GM15510 (cell line): ENCODE results near the gene PTPRN2.

Source experiments
- POLR2A ChIP-seq: IDR thresholded peaks from 3 replicates; pipeline ENCODE4 v1.6.1; 2011; ENCODE audit warnings: borderline replicate concordance; ENCODE audit not compliant: insufficient read length; ENCODE audit errors: extremely low read depth

Gene PTPRN2

DNA sequence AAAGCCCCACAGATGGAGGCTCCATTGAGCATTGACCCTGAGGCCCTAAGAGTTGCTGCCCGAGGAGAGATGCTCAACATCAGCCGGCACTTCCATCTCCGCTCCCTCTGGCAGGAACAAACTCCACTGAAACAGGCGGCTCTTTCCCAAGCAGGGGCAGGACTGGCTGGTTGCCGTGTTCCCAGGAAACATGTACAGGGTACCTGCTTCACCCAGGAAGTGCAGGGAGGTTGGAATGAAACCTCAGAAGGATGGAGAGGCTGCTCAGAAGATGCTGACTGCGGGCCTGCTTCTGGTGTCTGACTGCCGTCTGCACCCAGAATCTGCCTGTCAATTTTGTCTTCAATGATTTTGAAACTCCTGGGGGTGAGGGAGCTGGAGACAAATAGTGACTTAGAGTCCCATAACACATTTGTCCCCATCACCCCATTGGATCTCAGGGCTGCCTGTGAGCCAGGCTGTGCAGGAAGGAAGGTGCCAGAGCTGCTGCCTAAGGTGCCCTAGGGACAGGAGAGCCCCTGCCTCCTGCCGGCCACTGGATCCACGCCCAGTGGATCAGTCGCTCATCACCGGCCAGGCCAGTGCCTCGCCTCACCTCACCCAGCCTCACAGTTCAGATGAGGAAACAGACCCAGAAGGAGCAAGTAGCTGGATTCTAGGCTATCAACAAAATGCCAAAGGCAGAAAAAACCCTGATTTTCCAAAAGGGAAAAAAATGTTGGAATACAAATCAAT is 237.3 kb downstream of the PTPRN2 start:
- TF ChIP-seq POLR2A, result no peak

DNA sequence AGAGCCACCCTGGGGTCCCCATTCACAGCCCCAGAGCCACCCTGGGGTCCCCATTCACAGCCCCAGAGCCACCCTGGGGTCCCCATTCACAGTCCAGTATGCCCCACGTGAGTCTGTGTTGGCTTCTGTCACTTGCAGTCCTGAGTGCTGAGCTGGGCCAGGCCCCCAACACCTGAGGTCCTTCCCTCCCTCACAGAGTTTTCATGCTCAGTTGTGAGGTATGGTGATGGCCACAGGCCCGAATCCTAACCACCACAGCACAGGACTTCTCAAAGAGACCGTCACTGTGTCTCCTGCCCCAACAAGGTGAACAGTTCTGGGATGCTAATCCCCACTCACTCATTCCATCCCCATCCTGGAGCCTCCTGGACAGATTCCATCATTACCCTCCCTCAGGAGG is 239.2 kb downstream of the PTPRN2 start:
- no peak for TF ChIP-seq POLR2A

DNA sequence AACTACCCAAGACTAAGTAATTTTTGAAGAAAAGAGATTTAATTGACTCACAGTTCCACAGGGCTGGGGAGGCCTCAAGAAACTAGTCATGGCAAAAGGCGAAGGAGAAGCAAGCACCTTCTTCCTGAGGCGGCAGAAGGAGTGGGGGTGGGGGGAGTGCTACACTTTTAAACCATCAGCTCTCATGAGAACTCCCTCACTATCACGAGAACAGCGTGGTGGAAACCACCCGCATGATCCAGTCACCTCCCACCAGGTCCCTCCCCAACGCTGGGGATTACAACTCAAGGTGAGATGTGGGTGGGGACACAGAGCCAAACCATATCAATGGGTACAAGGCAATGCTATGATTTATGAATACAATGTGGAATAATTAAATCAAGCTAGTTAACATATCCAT is 241.9 kb downstream of the PTPRN2 start:
- TF ChIP-seq POLR2A, result no peak

DNA sequence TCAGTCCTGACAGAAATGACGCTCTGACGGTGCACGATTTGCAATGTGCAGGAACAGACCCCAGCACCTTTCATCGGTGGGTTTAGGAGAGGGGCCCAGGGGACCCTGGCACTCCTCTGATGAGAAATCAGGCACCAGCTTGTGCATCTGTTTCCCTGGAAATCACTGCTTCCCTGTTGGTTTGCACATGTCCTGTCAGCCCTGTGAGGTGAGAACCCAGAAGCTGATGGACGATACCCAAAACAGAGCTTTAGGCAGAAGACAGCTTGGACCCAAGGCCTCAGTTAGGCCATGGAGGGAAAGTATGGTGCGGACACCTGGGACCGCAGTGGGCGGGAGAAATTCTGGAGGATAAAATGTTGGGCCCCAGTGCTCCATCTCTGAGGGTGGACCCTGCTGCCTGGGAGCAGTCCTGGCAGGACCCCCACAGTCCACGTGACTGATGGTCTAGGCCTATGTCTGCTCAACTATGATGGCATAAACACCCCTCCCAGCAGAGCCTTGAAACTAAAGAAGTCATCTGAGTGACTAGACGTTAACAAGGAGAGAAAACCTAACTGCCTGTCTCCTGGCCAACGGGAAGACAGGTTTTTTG is 242.8 kb downstream of the PTPRN2 start:
- no peak for TF ChIP-seq POLR2A

DNA sequence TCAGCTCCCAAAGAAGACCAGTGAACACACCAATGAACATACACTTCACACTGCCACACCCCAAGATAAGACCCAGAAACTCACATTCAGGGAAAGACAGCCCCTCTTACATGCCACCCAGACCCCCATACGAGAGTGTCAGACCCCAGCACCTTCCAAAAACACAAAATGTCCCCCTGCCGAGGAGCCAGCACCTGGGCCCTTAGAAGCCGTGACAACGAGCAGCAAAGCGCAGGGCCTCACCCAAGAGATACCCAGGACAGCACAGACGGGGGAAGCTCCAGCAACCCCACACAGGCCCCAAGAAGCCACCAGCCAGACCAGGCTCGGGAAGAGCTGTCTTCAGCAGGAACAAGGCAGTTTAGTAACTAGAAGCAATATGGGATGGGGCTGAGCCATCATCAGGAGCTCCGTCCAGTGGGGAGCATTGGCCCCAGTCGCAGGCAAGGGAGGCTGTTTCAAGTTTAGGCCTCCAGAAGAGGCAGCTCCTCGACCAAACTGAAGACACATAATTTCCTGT is 243.6 kb downstream of the PTPRN2 start:
- TF ChIP-seq POLR2A, result no peak

DNA sequence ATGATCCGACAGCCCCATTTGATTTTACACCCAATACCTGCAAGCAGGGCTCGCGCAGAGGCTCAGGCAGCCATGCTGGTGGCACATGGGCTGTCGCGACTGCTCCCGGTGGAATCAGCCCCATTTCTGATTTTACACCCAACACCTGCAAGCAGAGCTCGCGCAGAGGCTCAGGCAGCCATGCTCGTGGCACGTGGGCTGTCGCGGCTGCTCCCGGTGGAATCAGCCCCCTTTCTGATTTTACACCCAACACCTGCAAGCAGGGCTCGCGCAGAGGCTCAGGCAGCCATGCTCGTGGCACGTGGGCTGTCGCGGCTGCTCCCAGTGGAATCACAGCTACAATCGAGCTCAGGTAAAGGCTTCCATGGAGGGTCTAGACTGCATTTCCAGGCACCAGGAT is 244.1 kb downstream of the PTPRN2 start:
- TF ChIP-seq POLR2A, result no peak

DNA sequence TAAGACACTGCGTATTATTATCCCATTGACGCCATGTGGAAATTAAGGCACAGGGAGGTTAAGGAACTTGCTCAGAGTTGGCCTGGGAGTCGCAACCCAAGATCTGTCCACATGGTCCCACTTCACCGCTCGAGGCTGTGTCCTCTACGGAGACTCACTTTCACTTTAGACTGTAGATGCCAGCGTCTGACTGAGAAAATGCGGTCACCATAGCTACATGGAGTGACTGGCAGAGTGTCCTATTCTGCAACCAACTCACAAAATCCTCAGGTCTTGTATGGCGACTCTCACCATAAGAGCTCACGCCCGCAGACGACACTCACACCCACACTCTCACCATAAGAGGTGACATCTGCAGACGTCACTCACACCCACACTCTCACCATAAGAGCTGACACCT is 257.9 kb downstream of the PTPRN2 start:
- TF ChIP-seq POLR2A, result no peak

DNA sequence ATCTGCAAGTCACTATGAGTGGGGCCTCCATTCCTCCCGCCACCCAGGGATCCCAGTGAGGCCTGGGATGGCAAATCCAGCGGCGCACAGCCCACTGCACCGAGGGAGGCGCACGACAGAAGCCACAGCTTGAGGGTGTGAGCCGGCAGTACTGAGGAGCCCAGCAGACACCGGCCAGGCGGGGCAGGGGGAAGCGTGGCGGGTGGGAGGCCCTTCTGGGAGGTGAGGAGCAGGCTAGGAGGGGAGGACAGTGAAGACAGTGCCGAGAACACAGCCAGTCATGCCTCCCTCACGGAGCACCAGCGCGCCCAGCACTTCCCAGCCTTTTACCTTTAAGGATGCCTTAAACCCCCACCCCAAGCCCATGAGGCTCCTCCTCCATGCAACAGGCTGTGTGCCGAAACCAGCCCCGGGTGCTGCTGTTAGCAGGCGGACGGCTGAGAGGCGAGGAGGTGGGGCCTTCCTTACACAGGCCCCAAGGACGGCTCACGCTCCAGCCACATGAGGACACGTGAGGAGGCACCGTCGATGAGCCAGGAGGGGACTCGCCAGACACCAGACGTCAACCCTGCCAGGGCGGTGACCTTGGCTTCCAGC is 258.5 kb downstream of the PTPRN2 start:
- TF ChIP-seq POLR2A, result no peak

DNA sequence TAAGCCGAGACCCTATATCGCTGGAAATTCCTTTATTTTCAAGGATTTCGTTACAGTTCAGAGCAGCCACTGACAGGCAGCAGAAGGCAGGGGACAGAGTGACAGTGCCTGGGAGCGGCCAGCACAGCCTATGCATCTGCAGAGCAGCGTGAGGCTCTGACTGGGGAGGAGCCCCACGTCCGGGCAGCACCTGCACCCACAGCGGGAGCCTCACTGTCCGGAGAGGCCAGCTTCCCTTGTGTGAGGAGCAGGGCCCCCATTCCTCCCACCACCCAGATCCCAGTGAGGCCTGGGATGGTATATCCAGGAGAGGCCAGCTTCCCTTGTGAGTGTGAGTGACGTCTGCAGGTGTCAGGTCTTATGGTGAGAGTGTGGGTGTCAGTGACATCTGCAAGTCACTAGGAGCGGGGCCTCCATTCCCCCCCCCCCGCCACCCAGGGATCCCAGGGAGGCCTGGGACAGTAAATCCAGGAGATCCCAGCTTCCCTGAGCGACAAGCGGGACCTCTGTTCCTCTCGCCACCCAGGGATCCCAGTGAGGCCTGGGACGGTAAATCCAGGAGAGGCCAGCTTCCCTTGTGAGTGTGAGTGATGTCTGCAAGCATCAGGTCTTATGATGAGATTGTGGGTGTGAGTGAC is 259.1 kb downstream of the PTPRN2 start:
- TF ChIP-seq POLR2A, result no peak

DNA sequence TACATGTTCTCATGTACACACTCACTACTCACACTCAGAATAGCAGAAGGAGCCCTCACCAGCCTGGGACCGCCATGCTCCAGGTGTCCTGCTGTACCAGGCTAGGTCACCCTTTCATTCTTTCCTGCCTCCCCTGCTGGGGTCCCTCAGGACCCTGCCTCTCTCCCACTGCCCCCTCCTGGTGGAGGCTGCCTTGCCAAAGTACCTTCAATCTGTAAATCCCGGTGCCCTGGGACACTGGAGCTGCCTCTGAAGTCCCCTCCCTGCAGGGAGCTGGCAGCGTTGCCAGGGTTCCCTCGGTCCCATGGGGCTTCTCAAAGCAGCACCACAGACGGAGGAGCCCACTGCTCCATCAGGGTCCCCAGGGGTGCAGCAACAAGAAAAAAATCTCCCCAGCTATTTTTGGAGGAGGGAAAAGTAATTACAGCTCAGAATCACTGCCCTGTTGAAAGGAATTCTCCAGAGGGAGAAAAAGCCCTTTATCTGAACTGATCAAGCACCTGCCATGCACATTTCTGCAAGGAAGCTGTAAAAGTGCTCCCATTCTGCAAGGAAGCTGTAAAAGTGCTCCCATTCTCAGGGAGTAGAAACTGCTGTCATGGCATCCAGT is 259.9 kb downstream of the PTPRN2 start:
- no peak for TF ChIP-seq POLR2A

DNA sequence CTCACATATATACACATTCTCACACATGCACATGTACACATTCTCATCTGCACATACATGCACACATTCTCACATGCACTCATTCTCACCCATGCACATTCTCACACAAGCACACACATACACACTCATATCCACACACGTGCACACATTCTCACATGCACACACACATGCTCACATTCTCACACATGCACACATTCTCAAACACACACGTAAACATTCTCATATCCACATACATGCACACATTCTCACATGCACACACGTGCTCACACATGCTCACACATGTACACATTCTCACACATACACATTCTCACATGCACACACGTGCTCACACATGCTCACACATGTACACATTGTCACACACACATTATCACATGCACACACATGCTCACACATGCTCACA is 260.6 kb downstream of the PTPRN2 start:
- no peak for TF ChIP-seq POLR2A

DNA sequence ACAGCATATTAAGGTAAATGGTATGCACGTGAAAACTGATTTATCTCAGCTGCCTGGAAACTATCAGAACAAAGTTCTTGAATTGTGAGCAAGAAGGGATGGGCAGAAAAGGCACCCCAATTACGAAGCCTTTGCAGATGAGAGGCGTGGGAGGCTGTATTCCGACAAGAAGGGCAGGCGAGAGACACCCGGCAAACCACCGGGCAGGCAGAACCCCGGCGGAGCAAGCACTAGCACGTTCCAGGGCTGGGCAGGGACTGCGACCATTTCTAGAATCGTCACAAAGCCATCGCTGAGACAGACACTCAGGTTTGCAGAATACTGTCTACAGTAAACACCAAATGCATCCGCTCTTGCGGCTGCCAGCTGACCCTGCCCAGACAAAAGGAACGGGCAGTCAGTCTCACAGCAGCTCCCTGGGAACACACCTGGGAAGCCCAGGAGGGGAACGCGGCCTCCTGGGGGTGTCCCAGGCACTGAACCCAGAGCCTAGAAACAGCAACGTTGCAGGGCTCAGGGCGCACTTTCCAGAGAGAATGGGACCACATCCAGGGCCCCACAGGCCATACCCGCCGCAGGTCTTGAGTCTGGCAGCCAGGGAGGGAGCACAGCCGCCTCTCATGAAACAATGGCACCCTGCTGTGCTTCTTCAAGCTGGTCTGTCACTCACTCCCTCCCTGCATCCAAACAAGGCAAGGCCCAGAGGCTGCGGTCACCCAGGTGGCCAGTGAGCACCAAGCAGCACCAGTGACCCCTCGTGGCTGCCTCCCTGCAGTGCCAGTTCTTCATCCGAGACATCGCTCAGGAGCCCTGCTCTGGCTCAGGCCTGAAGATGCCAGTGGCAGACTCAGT is 261.9 kb downstream of the PTPRN2 start:
- TF ChIP-seq POLR2A, result no peak

DNA sequence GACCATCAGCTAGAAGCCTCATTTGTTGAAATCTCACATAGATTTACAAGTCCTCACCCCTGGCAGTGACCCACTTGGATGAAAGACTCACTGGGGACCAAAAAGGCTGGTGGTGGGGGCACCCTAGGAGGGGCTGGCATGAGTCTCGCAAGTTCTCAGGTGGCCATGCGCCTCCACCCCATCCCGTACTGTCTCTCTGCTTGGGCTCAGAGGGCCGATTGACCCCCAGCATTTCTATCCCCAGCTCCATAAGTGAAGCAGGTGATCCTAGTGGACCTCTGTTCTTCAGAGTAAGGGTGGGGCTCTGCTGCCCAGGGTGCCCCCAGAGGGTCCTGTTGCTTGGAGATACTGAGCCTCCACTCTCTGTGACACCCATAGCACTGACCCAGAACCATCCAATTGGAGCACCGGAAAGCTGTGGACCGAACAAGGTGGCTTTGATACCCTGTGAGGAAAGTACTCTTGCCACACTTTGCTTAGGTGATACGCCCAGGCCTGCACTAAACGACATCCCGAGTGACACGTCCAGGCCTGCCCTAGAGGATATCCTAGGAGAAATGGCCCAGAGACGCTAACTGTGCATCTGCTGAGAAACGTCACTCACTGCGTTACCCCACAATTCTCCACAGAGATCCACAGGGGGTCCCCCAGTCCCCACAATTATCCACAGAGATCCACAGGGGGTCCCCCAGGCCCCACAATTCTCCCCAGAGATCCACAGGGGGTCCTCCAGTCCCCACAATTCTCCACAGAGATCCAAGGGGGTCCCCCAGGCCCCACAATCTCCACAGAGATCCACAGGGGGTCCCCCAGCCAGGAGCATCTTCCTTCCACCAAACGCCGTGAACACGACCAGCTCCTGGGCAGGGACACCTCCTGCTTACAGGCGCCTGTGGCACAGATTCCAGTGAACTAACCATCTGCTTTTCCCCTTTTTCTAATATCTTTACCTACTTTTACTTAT is 262.9 kb downstream of the PTPRN2 start:
- TF ChIP-seq POLR2A, result no peak
